ENCODE results near the gene DIRAS1. TPM values are rescaled to one million over a fixed set of nuclear protein-coding genes. Genes with fewer than 3 reads are reported as not detected.

The DIRAS1 gene
- total RNA-seq, 1 donor from 2014 or later, result 0.71 TPM

DNA sequence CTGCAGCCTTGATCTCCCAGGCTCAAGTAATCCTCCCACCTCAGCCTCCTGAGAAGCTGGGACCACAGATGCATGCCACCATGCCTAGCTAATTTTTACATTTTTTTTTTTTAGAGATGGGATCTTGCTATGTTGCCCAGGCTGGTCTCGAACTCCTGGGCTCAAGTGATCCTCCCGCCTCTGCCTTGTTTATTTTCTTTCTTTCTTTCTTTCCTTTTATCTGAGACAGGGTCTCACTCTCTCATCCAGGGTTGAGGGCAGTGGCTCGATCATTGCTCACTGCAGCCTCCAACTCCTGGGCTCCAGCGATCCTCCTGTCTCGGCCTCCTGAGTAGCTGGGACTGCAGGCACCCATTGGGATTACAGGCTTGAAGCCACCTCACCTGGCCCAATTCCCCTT lies 14.9 kb downstream of the DIRAS1 start:
- Histone ChIP-seq H3K4me3 (no peak overlapping the region), H3K4me1 (peaks cover 5% of the 10 kb centered on the region), H3K27me3 (ENCODE audit: low read depth) (peaks cover 4% of the 10 kb centered on the region), H3K27ac (no peak overlapping the region), H3K9me3 (no peaks in the 10 kb centered on the region), H3K36me3 (no peaks in the 10 kb centered on the region)
- intact Hi-C loops (cut with DNase I), result no loop called here
- TF ChIP-seq, protein P1, sequence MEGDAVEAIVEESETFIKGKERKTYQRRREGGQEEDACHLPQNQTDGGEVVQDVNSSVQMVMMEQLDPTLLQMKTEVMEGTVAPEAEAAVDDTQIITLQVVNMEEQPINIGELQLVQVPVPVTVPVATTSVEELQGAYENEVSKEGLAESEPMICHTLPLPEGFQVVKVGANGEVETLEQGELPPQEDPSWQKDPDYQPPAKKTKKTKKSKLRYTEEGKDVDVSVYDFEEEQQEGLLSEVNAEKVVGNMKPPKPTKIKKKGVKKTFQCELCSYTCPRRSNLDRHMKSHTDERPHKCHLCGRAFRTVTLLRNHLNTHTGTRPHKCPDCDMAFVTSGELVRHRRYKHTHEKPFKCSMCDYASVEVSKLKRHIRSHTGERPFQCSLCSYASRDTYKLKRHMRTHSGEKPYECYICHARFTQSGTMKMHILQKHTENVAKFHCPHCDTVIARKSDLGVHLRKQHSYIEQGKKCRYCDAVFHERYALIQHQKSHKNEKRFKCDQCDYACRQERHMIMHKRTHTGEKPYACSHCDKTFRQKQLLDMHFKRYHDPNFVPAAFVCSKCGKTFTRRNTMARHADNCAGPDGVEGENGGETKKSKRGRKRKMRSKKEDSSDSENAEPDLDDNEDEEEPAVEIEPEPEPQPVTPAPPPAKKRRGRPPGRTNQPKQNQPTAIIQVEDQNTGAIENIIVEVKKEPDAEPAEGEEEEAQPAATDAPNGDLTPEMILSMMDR (IDR thresholded peaks at IDR 0.05), result no peak
- DNase-seq (no peak), ATAC-seq (no peak)

DNA sequence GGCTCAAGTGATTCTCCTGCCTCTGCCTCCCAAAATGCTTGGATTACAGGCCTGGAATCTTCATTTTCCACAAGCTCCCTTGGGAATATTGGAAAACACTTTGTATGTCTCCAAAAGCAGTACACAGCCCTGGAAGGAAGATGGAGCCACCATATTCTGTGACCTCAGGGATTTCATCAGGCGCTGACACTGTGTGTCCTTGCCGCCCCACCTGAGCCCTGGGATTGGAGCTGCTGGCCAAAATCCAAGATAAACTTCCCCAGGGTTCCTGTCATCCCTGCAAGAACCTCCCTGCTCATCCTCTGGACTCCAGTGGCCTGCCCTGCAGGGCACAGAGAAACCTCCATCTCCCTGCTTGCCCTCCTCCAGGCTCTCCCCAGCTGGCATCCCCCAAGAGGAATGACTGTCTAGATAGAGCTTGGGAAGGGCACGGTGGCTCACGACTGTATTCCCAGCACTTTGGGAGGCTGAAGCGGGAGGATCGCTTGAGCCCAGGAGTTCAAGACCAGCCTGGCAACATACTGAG lies 17.4 kb downstream of the DIRAS1 start:
- Histone ChIP-seq H3K4me3 (no peak overlapping the region), H3K27me3 (ENCODE audit: low read depth) (peaks cover 4% of the 10 kb centered on the region), H3K27ac (no peak overlapping the region), H3K4me1 (peaks cover 5% of the 10 kb centered on the region), H3K9me3 (no peaks in the 10 kb centered on the region), H3K36me3 (no peaks in the 10 kb centered on the region)
- intact Hi-C loops (cut with DNase I), result no loop called here
- ATAC-seq, result no peak
- TF ChIP-seq, protein P1 (IDR thresholded peaks at IDR 0.05), result no peak
- no peak for DNase-seq

DNA sequence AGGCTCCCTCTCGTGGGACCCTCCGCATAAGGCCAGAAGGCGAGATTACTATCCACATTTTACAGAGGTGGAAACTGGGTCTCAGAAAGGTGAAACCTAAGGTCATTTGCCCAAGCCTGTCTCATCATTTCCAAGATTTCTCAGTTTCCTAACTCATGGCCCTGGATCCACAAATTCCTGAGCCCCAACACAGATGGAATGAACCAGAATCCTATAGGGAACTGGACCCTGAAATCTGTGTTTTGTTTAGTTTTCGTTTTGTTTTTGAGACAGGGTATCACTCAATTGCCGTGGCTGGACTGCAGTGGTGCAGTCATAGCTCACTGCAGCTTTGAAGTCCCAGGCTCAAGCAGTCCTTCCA lies 18.1 kb downstream of the DIRAS1 start:
- intact Hi-C loops (cut with DNase I), result no loop called here

DNA sequence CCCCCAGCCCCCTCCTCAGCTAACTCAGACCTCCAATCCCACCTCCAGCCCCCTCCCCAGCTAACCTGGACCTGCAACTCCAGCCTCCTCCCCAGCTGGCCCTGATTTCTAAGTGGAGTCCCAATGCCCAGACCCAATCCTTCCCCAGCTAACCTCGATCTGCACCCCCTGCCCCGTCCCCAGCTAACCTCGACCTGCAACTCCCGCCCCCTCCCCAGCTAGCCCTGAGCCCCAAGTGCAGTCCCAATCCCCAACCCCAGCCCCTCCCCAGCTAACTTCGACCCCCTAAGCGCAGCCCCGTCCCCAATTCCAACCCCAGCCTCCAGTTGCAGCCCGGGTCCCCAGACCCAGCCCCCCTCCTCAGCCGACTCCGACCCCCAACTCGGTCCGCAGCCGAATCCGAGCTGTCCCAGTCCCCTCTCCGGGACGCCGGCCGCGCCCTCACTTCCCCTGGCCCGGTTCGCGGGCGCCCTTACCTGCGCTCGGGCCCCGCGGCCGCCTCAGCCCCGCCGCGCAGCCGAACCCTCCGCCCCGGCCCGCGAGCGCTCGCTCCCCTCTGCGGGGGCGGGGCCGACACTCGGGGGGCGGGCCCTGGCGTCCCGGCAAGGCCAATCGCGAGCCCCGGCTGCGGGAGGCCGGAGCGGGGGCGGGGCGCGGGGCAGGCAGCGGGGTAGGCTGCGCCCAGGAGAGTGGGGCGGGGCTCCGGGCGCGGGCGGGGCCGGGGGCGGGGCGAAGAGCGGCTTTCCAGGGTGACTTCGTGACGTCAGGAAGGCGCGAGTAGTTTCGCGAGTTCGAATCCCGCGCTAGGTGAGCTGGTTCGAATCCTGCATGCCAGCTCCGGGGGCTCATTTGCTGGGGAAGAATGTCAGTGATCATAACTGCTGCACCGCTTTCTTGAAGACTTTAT lies 18.7 kb downstream of the DIRAS1 start, which contains the start of gene GNG7:
Gene GNG7, minus strand, starts transcription at position 525 of the 907 bp plus-strand sequence. CDS start 182,006 bp downstream, outside the sequence.
- TF ChIP-seq, protein P1 (IDR thresholded peaks at IDR 0.05), result no peak
- intact Hi-C loops (cut with DNase I), result no loop called here
- Histone ChIP-seq H3K4me3 (peak within 1 kb of the TSS; percentile 51), H3K9me3 (no peaks in the 10 kb centered on the region), H3K4me1 (peaks cover 5% of the 10 kb centered on the region), H3K27ac (no peak within 1 kb of the TSS), H3K36me3 (no peaks in the 10 kb centered on the region), H3K27me3 (ENCODE audit: low read depth) (peaks cover 4% of the 10 kb centered on the region)
- DNase-seq (peak; percentile 96), ATAC-seq (peak; percentile 100)

More for the DNA sequence above, 18.1 kb downstream of the DIRAS1 start:
- Histone ChIP-seq H3K9me3 (no peaks in the 10 kb centered on the region), H3K27me3 (ENCODE audit: low read depth) (peaks cover 4% of the 10 kb centered on the region), H3K27ac (no peak overlapping the region), H3K4me1 (peaks cover 5% of the 10 kb centered on the region), H3K36me3 (no peaks in the 10 kb centered on the region), H3K4me3 (peak overlapping the region; percentile 51)
- ATAC-seq, result no peak
- TF ChIP-seq, protein P1 (IDR thresholded peaks at IDR 0.05), result no peak
- DNase-seq, result no peak

DNA sequence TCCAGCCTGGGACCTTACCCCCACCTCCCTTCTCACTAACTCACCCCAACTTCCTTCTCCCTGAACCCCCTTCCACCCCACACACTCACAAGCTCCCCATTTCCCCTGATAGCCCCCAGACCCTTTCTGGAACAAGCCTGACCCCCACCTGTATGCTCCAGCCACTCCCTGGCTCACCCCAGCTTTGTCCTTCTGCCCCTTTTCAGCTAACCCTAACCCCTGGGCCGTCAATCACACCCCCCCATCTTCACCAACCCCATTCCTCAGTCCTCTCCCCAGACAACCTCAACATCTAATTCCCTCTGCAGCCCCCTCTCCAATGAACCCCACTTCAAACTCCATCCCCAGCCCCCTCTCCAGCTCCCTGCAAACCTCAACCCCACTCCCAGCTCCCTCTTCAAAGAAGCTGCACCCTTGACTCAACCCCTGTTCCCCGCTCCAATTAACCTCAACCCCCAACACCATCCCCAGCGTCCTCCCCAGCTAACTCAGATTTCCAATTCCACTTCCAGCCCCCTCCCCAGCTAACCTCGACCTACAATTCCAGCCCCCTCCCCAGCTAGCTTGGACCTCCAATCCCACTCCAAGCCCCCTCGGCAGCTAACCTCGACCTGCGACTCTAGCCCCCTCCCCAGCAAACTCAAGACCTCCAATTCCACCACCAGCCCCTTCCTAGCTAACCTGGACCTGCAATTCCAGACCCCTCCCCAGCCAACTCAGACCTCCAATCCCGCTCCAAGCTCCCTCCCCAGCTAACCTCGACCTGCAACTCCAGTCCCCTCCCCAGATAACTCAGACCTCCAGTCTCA lies 19.6 kb downstream of the DIRAS1 start:
- ATAC-seq (no peak), DNase-seq (no peak)
- intact Hi-C loops (cut with DNase I), result no loop called here
- peaks cover 4% of the 10 kb centered on the region for H3K27me3 ChIP-seq (ENCODE audit: low read depth)
- no peaks in the 10 kb centered on the region for H3K36me3 ChIP-seq
- peak overlapping the region; percentile 51 for H3K4me3 ChIP-seq
- H3K4me1 ChIP-seq, result peaks cover 5% of the 10 kb centered on the region
- TF ChIP-seq, protein P1 (IDR thresholded peaks at IDR 0.05), result no peak
- H3K9me3 ChIP-seq, result no peaks in the 10 kb centered on the region
- H3K27ac ChIP-seq, result no peak overlapping the region

Data from lower lobe of right lung (tissue), 2 donors.